ENCODE measurements around the gene TGIF2.

Gene TGIF2

GRCh38 chr20:36641506-36641843 lies 68.1 kb downstream of the TGIF2 start:
- H3K79me2 ChIP-seq: no peaks in the 10 kb centered on the region
- no peak overlapping the region for H3K4me3 ChIP-seq (ENCODE audit: low read depth, low read length)
- no peak overlapping the region for H3K4me2 ChIP-seq (ENCODE audit: low read length)
- H3K4me1 ChIP-seq: no peaks in the 10 kb centered on the region
- no peak overlapping the region for H3K27ac ChIP-seq
- no peaks in the 10 kb centered on the region for H3K9me3 ChIP-seq (ENCODE audit: control insufficient read depth, low read length)
- H2AFZ ChIP-seq: no peak overlapping the region
- no peak overlapping the region for H3K9ac ChIP-seq
- TF ChIP-seq CTCF (IDR thresholded peaks at IDR 0.05): no peak
- H3K36me3 ChIP-seq (ENCODE audit: control insufficient read depth, insufficient read depth, low read length): no peaks in the 10 kb centered on the region
- no peaks in the 10 kb centered on the region for H3K27me3 ChIP-seq (ENCODE audit: control insufficient read depth, insufficient read depth, low read length)

GRCh38 chr20:36642136-36642535 lies 68.7 kb downstream of the TGIF2 start:
- no peak overlapping the region for H3K27ac ChIP-seq

More at GRCh38 chr20:36642136-36642535, 68.7 kb downstream of the TGIF2 start:
- no peak for TF ChIP-seq CTCF (IDR thresholded peaks at IDR 0.05)
- H3K27me3 ChIP-seq (ENCODE audit: control insufficient read depth, insufficient read depth, low read length): no peaks in the 10 kb centered on the region
- H3K36me3 ChIP-seq (ENCODE audit: control insufficient read depth, insufficient read depth, low read length): no peaks in the 10 kb centered on the region
- H3K9ac ChIP-seq: no peak overlapping the region
- H2AFZ ChIP-seq: no peak overlapping the region
- no peak overlapping the region for H3K4me2 ChIP-seq (ENCODE audit: low read length)
- H3K9me3 ChIP-seq (ENCODE audit: control insufficient read depth, low read length): no peaks in the 10 kb centered on the region
- no peaks in the 10 kb centered on the region for H3K79me2 ChIP-seq
- no peak overlapping the region for H3K4me3 ChIP-seq (ENCODE audit: low read depth, low read length)
- no peaks in the 10 kb centered on the region for H3K4me1 ChIP-seq

Data from parathyroid adenoma (tissue), 2 donors.